ENCODE measurements around the gene CAT.
"Not testable (repeated sequence)": the region's sequence is repeated elsewhere in the genome, so short reads cannot be mapped to it uniquely, and the experiment has no call there.

CAT gene

GRCh38 chr11:34438529-34439507 lies at the start of gene CAT:
Gene CAT, plus strand, starts transcription at chr11:34438934. Its CDS starts 80 bp downstream, at chr11:34439014.
- peak; percentile 75 for DNase-seq (ENCODE audit: low spot score)

DNA sequence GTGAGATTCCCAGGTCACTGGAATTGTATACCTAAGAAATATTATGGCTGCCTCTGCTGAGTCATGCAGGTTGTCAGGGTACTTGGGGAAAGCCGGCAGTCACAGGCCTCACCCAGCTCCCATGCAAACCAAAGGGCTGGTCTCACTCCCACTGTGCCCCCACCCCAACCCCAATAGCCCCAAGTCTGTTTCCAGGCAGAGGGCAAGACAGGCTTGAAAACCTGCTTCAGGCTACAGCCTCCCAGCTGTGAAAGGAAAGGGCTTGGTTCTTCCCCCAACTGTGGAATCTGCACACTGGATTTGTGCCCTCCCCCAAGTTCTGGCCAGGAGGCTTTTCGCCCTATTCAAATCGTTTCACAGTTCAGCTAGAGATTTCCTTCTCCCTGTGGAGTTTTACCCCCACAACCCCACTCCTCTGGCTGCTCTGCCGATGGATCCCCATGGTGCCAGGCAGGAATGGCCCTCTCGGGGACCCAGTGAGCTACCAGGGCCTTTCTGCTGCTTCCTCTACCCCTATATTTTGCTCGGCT lies 43.9 kb upstream of the CAT start:
- no peak for DNase-seq (ENCODE audit: low spot score)

DNA sequence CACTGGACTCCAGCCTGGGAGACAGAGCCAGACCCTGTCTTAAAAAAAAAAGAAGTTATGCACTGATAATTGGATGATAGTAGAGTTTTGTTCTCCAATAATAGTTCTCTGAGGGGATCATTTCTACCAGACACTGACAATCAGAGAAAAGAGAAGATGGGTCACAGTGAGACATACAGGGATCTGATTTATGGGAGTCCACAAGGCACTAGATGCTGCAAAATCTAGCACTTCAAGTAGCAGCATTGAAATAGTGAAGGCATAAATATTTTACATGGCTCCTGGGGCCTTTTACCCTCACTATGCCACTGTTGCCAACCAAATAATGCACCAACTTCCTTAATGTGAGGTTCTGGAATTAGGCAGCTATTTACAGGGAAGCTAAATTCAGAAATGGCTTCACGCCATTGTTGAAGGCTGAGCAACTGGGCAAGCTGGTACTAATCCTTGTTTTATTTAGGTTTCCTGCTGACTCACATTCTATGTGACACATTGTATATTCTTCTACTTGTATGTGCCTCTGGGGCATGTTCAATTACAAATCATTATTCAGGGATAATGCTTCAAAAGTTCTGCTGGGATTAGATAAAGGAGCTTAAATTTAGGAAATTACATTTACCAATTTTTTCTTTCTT lies 42.7 kb upstream of the CAT start:
- DNase-seq (ENCODE audit: low spot score), result no peak

GRCh38 chr11:34397120-34397519 lies 41.6 kb upstream of the CAT start:
- no peak for DNase-seq (ENCODE audit: low spot score)

- no peak for DNase-seq (ENCODE audit: low spot score)
These were observed 40.9 kb upstream of the CAT start for GRCh38 chr11:34397811-34398210.

- DNase-seq (ENCODE audit: low spot score), result no peak
These were observed 35.3 kb upstream of the CAT start for GRCh38 chr11:34403431-34403830.

- no peak for DNase-seq (ENCODE audit: low spot score)
These were observed 34.5 kb upstream of the CAT start for GRCh38 chr11:34404280-34404679.

DNA sequence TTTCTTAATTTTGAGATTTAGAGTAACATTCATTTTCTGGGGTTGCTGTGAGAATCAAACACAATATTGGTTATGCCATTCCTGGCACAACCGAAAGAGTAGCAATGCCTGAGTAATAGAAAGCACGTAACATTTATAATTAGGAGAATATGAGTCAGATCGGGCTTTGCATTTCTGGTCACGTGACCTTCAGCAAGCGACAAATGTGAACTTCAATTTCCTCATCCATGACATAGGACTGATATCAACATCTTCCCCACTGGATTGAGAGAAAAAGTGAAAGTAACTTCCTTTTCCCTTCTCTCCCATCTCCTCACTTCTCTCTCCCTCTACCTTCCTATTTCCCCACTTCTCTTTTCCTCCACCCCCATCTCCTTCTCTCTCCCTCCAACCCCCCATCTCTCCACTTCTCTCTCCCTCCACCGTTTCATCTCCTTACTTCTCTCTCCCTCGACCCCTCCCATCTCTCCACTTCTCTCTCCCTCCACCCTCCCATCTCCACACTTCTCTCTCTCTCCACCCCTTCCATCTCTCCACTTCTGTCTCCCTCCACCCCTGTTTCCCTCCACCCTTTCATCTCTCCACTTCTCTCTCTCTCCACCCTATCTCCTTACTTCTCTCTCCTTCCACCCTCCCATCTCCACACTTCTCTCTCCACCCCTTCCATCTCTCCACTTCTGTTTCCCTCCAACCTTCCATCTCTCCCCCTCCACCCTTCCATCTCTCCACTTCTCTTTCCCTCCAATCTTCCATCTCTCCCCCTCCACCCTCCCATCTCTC lies 33.5 kb upstream of the CAT start:
- no peak for DNase-seq (ENCODE audit: low spot score)

- no peak for DNase-seq (ENCODE audit: low spot score)
These were observed 32.3 kb upstream of the CAT start for GRCh38 chr11:34406413-34406812.

DNA sequence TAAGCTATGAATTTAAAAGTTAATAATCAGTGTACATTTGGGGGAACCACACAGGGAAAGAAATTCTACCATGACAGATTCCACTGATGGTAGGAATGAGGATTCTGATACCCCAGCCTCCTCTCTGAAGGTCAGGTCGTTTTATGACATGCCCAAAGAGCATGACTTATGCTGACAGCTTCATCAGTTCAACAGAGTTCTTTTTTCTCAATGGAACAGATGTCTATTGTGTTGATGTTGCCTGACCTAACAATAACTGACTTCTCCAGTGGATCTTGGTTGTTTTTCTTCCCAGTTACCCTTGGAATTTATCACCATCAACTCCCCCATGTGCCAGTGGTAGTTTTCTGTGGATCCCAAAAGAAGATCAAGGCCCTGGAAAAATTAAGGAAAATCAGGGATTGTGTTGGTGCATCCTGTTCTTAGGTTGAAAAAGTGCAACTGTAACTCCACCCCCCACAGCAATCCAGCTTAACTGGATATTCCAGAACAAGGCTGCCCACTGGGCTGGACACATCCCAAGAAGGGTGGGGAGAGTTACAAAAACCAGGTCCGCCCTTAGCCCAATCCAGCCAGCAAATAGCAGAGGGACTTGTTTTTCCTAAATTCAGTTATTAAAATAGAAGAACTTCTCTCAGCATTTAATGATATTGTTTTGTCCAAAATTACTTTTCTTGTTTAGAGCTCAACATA lies 31.5 kb upstream of the CAT start:
- DNase-seq (ENCODE audit: low spot score), result no peak

- DNase-seq (ENCODE audit: low spot score), result no peak
These were observed 30.1 kb upstream of the CAT start for GRCh38 chr11:34408580-34409172.

- no peak for DNase-seq (ENCODE audit: low spot score)
These were observed 27.6 kb upstream of the CAT start for GRCh38 chr11:34411111-34411510.

GRCh38 chr11:34411791-34412190 lies 26.9 kb upstream of the CAT start:
- DNase-seq (ENCODE audit: low spot score), result no peak

DNA sequence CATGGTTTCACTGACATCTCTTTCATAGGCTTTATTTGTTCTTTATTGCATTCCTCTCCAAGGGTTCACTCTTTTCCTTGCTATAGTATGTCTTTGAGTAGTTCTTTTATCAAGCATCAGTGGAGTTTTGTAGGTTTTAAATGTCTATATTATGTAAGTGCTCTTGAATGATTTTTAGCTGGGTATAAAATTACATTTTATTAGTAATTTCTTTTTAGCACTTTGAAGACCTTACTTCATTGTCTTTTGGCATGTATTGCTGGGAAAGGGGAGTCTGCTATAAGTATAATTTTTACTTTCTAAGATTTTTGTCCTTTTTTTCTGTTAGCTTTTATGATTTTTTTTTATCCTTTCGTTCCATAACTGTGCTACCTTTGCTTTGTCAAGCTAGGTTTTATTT lies 25.5 kb upstream of the CAT start:
- DNase-seq (ENCODE audit: low spot score), result no peak

GRCh38 chr11:34415538-34415937 lies 23.2 kb upstream of the CAT start:
- no peak for DNase-seq (ENCODE audit: low spot score)

GRCh38 chr11:34416088-34416487 lies 22.6 kb upstream of the CAT start:
- DNase-seq (ENCODE audit: low spot score), result no peak

DNA sequence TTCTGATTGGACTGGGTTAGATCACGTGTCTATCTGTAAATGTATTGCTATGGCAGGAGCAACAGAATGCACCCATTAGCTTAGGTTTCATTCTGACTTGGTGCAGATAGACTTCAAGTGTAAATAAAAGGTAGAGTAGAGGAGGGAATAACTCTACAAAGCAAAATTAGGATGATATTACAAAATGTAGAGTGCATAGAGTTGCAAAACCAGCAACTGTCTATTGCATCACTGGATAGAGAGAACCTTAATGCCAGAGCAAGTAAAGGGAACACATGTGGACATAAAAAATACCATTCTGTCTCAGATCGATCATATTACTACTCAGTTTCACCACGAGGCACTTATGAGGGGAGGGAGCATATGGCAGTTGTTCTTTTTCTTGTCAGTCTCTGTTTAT lies 22.0 kb upstream of the CAT start:
- DNase-seq (ENCODE audit: low spot score), result no peak

DNA sequence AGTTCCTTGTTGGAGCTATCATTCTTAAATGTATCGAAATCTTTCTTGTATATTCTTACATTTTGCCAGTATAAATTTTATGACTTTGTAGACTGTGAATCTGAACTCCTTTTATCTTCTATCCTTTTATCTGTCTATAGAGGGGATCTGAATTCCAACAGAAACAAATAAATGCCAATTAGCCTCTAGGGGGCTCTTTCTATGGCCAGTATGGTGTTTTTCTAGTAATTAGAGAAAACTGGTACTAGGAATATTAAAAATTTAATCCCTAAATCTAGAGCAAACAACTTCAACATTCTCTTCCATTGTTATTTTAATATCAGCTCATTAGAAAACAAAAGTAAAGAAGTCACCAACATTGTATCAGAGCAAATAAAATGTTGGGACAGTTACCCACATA lies 21.5 kb upstream of the CAT start:
- no peak for DNase-seq (ENCODE audit: low spot score)

DNA sequence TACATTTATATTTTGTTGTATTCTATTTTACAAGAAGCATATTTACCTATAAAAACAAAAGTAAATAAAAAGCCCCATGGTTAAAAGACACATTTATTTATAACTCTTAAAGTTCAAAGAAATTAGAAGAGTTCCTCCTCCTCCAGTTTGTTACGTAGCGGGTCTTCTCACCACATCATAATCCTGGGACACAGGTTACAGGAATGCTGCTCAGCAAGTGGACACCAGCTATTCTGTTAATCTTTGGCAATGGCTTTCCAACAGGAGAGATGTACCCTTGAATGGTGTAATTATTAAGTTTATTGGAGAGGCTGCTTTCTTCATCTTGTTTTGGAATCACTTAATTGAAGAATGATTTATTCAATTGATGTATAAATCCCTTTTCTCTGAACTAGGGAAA lies 19.6 kb upstream of the CAT start:
- DNase-seq (ENCODE audit: low spot score), result no peak

DNA sequence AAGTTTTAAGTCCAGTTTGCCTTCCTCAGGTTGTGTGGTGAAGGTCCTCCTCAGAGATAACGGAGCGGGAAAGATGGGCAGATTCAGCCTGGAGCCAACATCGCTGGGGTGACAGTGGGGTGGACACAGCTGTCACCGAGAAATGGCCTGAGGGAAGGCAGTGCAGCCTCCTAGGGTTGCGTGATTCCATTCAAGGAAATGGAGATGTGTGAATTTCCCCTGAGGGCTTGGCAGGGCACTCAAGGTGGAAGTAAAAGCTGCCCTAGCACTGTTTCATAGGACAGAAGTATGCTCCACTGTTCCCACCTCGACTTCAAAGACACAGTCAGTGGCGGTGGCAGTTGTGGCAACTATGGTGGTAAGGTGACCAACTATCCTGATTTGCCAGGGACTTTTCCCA lies 15.4 kb upstream of the CAT start:
- no peak for DNase-seq (ENCODE audit: low spot score)

DNA sequence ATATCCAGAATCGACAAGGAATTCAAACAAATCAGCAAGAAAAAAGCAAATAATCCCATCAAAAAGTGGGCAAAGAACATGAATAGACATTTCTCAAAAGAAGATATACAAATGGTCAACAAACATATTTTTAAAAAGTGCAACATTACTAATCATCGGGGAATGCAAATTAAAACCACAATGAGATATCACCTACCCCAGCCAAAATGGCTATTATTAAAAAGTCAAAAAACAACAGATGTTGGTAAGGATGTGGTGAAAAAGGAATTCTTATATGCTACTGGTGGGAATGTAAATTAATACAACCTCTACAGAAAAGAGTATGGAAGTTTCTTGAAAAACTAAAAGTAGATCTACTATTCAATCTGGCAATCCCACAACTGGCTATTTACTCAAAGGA lies 13.9 kb upstream of the CAT start:
- DNase-seq (ENCODE audit: low spot score), result not testable (repeated sequence)

All from HuH-7.5 (cell line).